ENCODE measurements around the gene QARS1.

QARS1 gene

GRCh38 chr3:49104427-49105291 lies at the start of gene QARS1:
Gene QARS1, minus strand, starts transcription at chr3:49104757. Its CDS starts 24 bp downstream, at chr3:49104733.
- Histone ChIP-seq H3K4me2 (ENCODE audit: low read depth, low read length, poor library complexity, severe bottlenecking) (peak within 1 kb of the TSS; percentile 68), H3K27me3 (ENCODE audit: low read length) (no peaks in the 10 kb centered on the region), H3K9ac (ENCODE audit: low read length) (peak within 1 kb of the TSS; percentile 77), H3K4me3 (ENCODE audit: insufficient read depth, low read length, poor library complexity, severe bottlenecking) (peak within 1 kb of the TSS; percentile 78), H3K27ac (ENCODE audit: low read depth, low read length) (peak within 1 kb of the TSS; percentile 64), H4K20me1 (ENCODE audit: low read depth, low read length) (no peaks in the 10 kb centered on the region), H2AFZ (ENCODE audit: low read depth, low read length, severe bottlenecking) (peak within 1 kb of the TSS; percentile 74), H3F3A (ENCODE audit: insufficient read depth) (no peaks in the 10 kb centered on the region), H3K79me2 (ENCODE audit: insufficient read depth, low read length) (peaks cover 13% of the 10 kb centered on the region), H3K9me2 (replicated peaks; ENCODE audit: insufficient read depth, low read length) (no peaks in the 10 kb centered on the region), H3K36me3 (ENCODE audit: low read length) (peaks cover 4% of the 10 kb centered on the region; the same call in 1 of the 2 replicates), H3K9me3 (ENCODE audit: insufficient read depth, low read length) (no peaks in the 10 kb centered on the region)
- no peak for TF ChIP-seq EZH2phosphoT487 (conservative IDR thresholded peaks at IDR 0.05; ENCODE audit: low read length)
- TF ChIP-seq, protein P1, sequence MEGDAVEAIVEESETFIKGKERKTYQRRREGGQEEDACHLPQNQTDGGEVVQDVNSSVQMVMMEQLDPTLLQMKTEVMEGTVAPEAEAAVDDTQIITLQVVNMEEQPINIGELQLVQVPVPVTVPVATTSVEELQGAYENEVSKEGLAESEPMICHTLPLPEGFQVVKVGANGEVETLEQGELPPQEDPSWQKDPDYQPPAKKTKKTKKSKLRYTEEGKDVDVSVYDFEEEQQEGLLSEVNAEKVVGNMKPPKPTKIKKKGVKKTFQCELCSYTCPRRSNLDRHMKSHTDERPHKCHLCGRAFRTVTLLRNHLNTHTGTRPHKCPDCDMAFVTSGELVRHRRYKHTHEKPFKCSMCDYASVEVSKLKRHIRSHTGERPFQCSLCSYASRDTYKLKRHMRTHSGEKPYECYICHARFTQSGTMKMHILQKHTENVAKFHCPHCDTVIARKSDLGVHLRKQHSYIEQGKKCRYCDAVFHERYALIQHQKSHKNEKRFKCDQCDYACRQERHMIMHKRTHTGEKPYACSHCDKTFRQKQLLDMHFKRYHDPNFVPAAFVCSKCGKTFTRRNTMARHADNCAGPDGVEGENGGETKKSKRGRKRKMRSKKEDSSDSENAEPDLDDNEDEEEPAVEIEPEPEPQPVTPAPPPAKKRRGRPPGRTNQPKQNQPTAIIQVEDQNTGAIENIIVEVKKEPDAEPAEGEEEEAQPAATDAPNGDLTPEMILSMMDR (IDR thresholded peaks at IDR 0.05; ENCODE audit: insufficient read depth, low read length, poor library complexity, severe bottlenecking), result no peak

- Histone ChIP-seq H2AFZ (ENCODE audit: low read depth, low read length, severe bottlenecking) (no peak overlapping the region), H3K36me3 (ENCODE audit: low read length) (no peaks in the 10 kb centered on the region), H3K9me3 (ENCODE audit: insufficient read depth, low read length) (no peaks in the 10 kb centered on the region), H4K20me1 (ENCODE audit: low read depth, low read length) (no peaks in the 10 kb centered on the region), H3K4me3 (ENCODE audit: insufficient read depth, low read length, poor library complexity, severe bottlenecking) (no peak overlapping the region), H3K27me3 (ENCODE audit: low read length) (no peaks in the 10 kb centered on the region), H3K9ac (ENCODE audit: low read length) (no peak overlapping the region), H3K27ac (ENCODE audit: low read depth, low read length) (no peak overlapping the region), H3K79me2 (ENCODE audit: insufficient read depth, low read length) (no peaks in the 10 kb centered on the region), H3K9me2 (replicated peaks; ENCODE audit: insufficient read depth, low read length) (no peaks in the 10 kb centered on the region), H3F3A (ENCODE audit: insufficient read depth) (no peaks in the 10 kb centered on the region), H3K4me2 (ENCODE audit: low read depth, low read length, poor library complexity, severe bottlenecking) (no peak overlapping the region)
- TF ChIP-seq, protein P1 (IDR thresholded peaks at IDR 0.05; ENCODE audit: insufficient read depth, low read length, poor library complexity, severe bottlenecking), result no peak
- no peak for TF ChIP-seq EZH2phosphoT487 (conservative IDR thresholded peaks at IDR 0.05; ENCODE audit: low read length)
Observed at GRCh38 chr3:49153349-49153912, 48.9 kb upstream of the QARS1 start.

DNA sequence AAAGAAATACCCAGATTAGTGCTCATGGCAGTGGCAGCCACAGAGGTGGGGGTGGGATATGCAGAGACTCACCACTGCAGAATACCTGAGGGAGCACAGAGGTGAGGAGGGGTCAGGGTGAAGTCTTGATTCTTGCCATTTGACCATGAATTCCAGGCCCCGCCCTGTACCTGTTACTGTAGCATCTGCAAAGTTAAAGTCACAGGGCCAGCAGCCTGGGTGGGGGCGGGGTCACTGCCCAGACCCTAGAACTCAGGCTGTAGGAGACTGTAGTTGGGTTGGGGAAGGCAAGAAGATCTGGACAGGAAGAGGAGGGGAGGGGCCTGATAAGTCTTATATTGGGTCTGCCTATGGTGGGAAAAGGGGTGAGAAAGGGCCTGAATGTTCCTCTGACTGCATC lies 47.1 kb upstream of the QARS1 start:
- no peaks in the 10 kb centered on the region for H3K36me3 ChIP-seq (ENCODE audit: low read length)
- no peak overlapping the region for H3K27ac ChIP-seq (ENCODE audit: low read depth, low read length)
- H3K4me2 ChIP-seq (ENCODE audit: low read depth, low read length, poor library complexity, severe bottlenecking), result no peak overlapping the region
- H4K20me1 ChIP-seq (ENCODE audit: low read depth, low read length), result no peaks in the 10 kb centered on the region
- H3F3A ChIP-seq (ENCODE audit: insufficient read depth), result no peaks in the 10 kb centered on the region
- no peaks in the 10 kb centered on the region for H3K9me3 ChIP-seq (ENCODE audit: insufficient read depth, low read length)
- H2AFZ ChIP-seq (ENCODE audit: low read depth, low read length, severe bottlenecking), result no peak overlapping the region
- H3K9ac ChIP-seq (ENCODE audit: low read length), result no peak overlapping the region
- no peaks in the 10 kb centered on the region for H3K79me2 ChIP-seq (ENCODE audit: insufficient read depth, low read length)
- H3K4me3 ChIP-seq (ENCODE audit: insufficient read depth, low read length, poor library complexity, severe bottlenecking), result no peak overlapping the region
- H3K9me2 ChIP-seq (replicated peaks; ENCODE audit: insufficient read depth, low read length), result no peaks in the 10 kb centered on the region
- no peak for TF ChIP-seq EZH2phosphoT487 (conservative IDR thresholded peaks at IDR 0.05; ENCODE audit: low read length)
- TF ChIP-seq, protein P1 (IDR thresholded peaks at IDR 0.05; ENCODE audit: insufficient read depth, low read length, poor library complexity, severe bottlenecking), result no peak
- no peaks in the 10 kb centered on the region for H3K27me3 ChIP-seq (ENCODE audit: low read length)

All from SU-DHL-6 (cell line).